ENCODE measurements around the gene MYLK. TPM values are rescaled to one million over a fixed set of nuclear protein-coding genes. Genes with fewer than 3 reads are reported as not detected.

MYLK gene
- total RNA-seq, 1 donor from 2014 or later: 20.1 TPM

- DNase-seq (ENCODE audit: low read depth, low spot score): no peak
- Mint-ChIP-seq H3K36me3 (ENCODE audit: low read depth) (peaks cover 5% of the 10 kb centered on the region), H3K27me3 (ENCODE audit: low read depth) (no peaks in the 10 kb centered on the region), H3K4me3 (no peak overlapping the region), H3K9me3 (no peaks in the 10 kb centered on the region), H3K4me1 (peaks cover 3% of the 10 kb centered on the region), H3K27ac (ENCODE audit: unreplicated experiment) (peak overlapping the region; percentile 55)
- TF ChIP-seq CTCF (conservative IDR thresholded peaks at IDR 0.05): no peak
These were observed 148.7 kb downstream of the MYLK start for GRCh38 chr3:123735456-123735855.

- Mint-ChIP-seq H3K9me3 (no peaks in the 10 kb centered on the region), H3K4me1 (peaks cover 3% of the 10 kb centered on the region), H3K4me3 (no peak overlapping the region), H3K27me3 (ENCODE audit: low read depth) (no peaks in the 10 kb centered on the region), H3K27ac (ENCODE audit: unreplicated experiment) (no peak overlapping the region), H3K36me3 (ENCODE audit: low read depth) (peaks cover 5% of the 10 kb centered on the region)
- no peak for DNase-seq (ENCODE audit: low read depth, low spot score)
- TF ChIP-seq CTCF (conservative IDR thresholded peaks at IDR 0.05): no peak
These were observed 149.6 kb downstream of the MYLK start for GRCh38 chr3:123734527-123734902.

GRCh38 chr3:123733805-123734526, 150.2 kb downstream of the MYLK start:
- Mint-ChIP-seq H3K27me3 (ENCODE audit: low read depth) (no peaks in the 10 kb centered on the region), H3K4me1 (peaks cover 3% of the 10 kb centered on the region), H3K36me3 (ENCODE audit: low read depth) (peaks cover 5% of the 10 kb centered on the region), H3K9me3 (no peaks in the 10 kb centered on the region), H3K4me3 (no peak overlapping the region), H3K27ac (ENCODE audit: unreplicated experiment) (no peak overlapping the region)
- no peak for DNase-seq (ENCODE audit: low read depth, low spot score)
- TF ChIP-seq CTCF (conservative IDR thresholded peaks at IDR 0.05): no peak

- H3K36me3 Mint-ChIP-seq (ENCODE audit: low read depth): peaks cover 5% of the 10 kb centered on the region
- H3K4me3 Mint-ChIP-seq: no peak overlapping the region
- no peaks in the 10 kb centered on the region for H3K9me3 Mint-ChIP-seq
- DNase-seq (ENCODE audit: low read depth, low spot score): no peak
- TF ChIP-seq CTCF (conservative IDR thresholded peaks at IDR 0.05): no peak
- H3K27ac Mint-ChIP-seq (ENCODE audit: unreplicated experiment): no peak overlapping the region
- H3K4me1 Mint-ChIP-seq: peaks cover 3% of the 10 kb centered on the region
- H3K27me3 Mint-ChIP-seq (ENCODE audit: low read depth): no peaks in the 10 kb centered on the region
These were observed 150.8 kb downstream of the MYLK start for GRCh38 chr3:123733341-123733740.

- H3K27ac Mint-ChIP-seq (ENCODE audit: unreplicated experiment): no peak overlapping the region
- TF ChIP-seq CTCF (conservative IDR thresholded peaks at IDR 0.05): no peak
- H3K4me3 Mint-ChIP-seq: no peak overlapping the region
- H3K9me3 Mint-ChIP-seq: no peaks in the 10 kb centered on the region
- no peak for DNase-seq (ENCODE audit: low read depth, low spot score)
- no peaks in the 10 kb centered on the region for H3K27me3 Mint-ChIP-seq (ENCODE audit: low read depth)
- H3K36me3 Mint-ChIP-seq (ENCODE audit: low read depth): peaks cover 5% of the 10 kb centered on the region
- H3K4me1 Mint-ChIP-seq: peaks cover 3% of the 10 kb centered on the region
These were observed 151.7 kb downstream of the MYLK start for GRCh38 chr3:123732447-123732846.

Measured in neural crest cell (in vitro differentiated cells).